Panc1 (cell line): ENCODE measurements around the gene EPHB1. TPM values are rescaled to one million over a fixed set of nuclear protein-coding genes. Genes with fewer than 3 reads are reported as not detected.

ENCODE experiments used
- ATAC-seq: fragments of 200-7000 bp; cut with Tn5 transposase; 2 replicates; pipeline ENCODE4 v1.9.1; 2020; ENCODE audit warnings: mild to moderate bottlenecking, moderate library complexity
- BruUV-seq: library from RNA; stranded (reverse); fragments of 400-500 nt; replicated peaks from 2 replicates; lab custom pipeline; 2021; lab: Mats Ljungman, UMichigan
- CTCF ChIA-PET: fragments of 300-600 bp; sonication (Branson Sonifier 250); formaldehyde crosslinking; loops from one replicate; lab custom pipeline; 2022; ENCODE audit warnings: antibody characterized with exemption; lab: Charles Lee
- POLR2A ChIA-PET: fragments of 300-600 bp; sonication (Branson Sonifier 250); formaldehyde crosslinking; loops from one replicate; lab custom pipeline; 2022; ENCODE audit warnings: antibody characterized with exemption; lab: Charles Lee
- DNase-seq: peaks from one replicate; pipeline ENCODE4 v3.0.0-alpha.2; 2010; ENCODE audit warnings: low read depth, low spot score
- H3K27ac ChIP-seq: 2 replicates; pipeline ENCODE4 v1.5.1; 2011; ENCODE audit warnings: mild to moderate bottlenecking, low read length, inconsistent platforms
- H3K27me3 ChIP-seq: fragments of 200-500 bp; sonication (Bioruptor generic); 2 replicates; pipeline ENCODE4 v1.6.0; 2014; ENCODE audit warnings: low read length, inconsistent platforms; ENCODE audit not compliant: control insufficient read depth, insufficient read depth
- H3K36me3 ChIP-seq: fragments of 200-500 bp; sonication (Bioruptor generic); 2 replicates; pipeline ENCODE4 v1.5.1; 2014; ENCODE audit warnings: inconsistent platforms, mild to moderate bottlenecking, low read length, moderate library complexity; ENCODE audit not compliant: control insufficient read depth, insufficient read depth
- H3K4me1 ChIP-seq: 2 replicates; pipeline ENCODE4 v1.5.1; 2011; ENCODE audit warnings: inconsistent platforms, mild to moderate bottlenecking, low read length, moderate library complexity; ENCODE audit not compliant: control insufficient read depth, insufficient read depth
- H3K4me3 ChIP-seq, 2 experiments: 2 replicates each; pipeline ENCODE4 v1.5.1; 2011 to 2012; ENCODE audit warnings: low read depth in 2 of 2, low read length in 2 of 2, mild to moderate bottlenecking in 2 of 2, inconsistent platforms in 1 of 2, moderate library complexity in 1 of 2
- H3K9me3 ChIP-seq: fragments of 200-500 bp; sonication (Bioruptor generic); 2 replicates; pipeline ENCODE4 v1.5.1; 2014; ENCODE audit warnings: low read depth, mild to moderate bottlenecking, inconsistent platforms, low read length, moderate library complexity; ENCODE audit not compliant: control insufficient read depth, insufficient read depth
- CTCF ChIP-seq: fragments of 450-650 bp; IDR thresholded peaks from 2 replicates; pipeline ENCODE4 v1.5.1; 2017; ENCODE audit warnings: mild to moderate bottlenecking
- POLR2AphosphoS5 ChIP-seq: IDR thresholded peaks from 2 replicates; pipeline ENCODE4 v1.6.1; 2012; ENCODE audit warnings: mild to moderate bottlenecking, low read depth, low read length, moderate library complexity
- REST ChIP-seq, 2 experiments: IDR thresholded peaks; 2 replicates each; pipeline ENCODE4 v1.6.1; 2011 to 2012; ENCODE audit warnings: low read depth in 2 of 2, control low read depth in 1 of 2, low read length in 1 of 2, mild to moderate bottlenecking in 1 of 2, moderate library complexity in 1 of 2; ENCODE audit not compliant: insufficient read depth in 1 of 2
- SIN3A ChIP-seq: IDR thresholded peaks from 2 replicates; pipeline ENCODE4 v1.6.1; 2012; ENCODE audit warnings: low read depth, mild to moderate bottlenecking, low read length, moderate library complexity, borderline replicate concordance; ENCODE audit not compliant: insufficient read depth
- TCF7L2 ChIP-seq: IDR thresholded peaks from 2 replicates; pipeline ENCODE4 v1.6.1; 2011; ENCODE audit warnings: mild to moderate bottlenecking, low read depth, low read length, inconsistent platforms
- in situ Hi-C: cut with HindIII; loops from 2 replicates; pipeline ENCODE4 v1.10.0; 2016; ENCODE audit warnings: low sequenced_read_pairs, low pct_unique_long_range_greater_than_20kb
- intact Hi-C: fragments of 100-400 bp; cut with micrococcal nuclease; formaldehyde crosslinking; loops from one replicate; pipeline ENCODE4 v1.10.0; 2022; ENCODE audit not compliant: unreplicated experiment
- total RNA-seq: library from RNA; stranded (reverse); gene quantifications from one replicate; pipeline ENCODE4 v1.2.1, GENCODE V29; 2021; ENCODE audit not compliant: unreplicated experiment

EPHB1 gene
- total RNA-seq, 1 experiment from 2014 or later = 0.46 TPM

GRCh38 chr3:135292162-135292561 is 497.1 kb downstream of the EPHB1 start:
- intact Hi-C loops = no loop called here
- H3K27ac ChIP-seq = no peak overlapping the region
- peaks cover 5% of the 10 kb centered on the region; the same call in 1 of the 2 replicates for H3K9me3 ChIP-seq
- no peak overlapping the region for H3K4me3 ChIP-seq
- DNase-seq (no peak), ATAC-seq (no peak)
- POLR2A ChIA-PET = no interaction called here
- TF ChIP-seq SIN3A (no peak), POLR2AphosphoS5 (no peak), CTCF (no peak), REST (IDR thresholded peaks at IDR 0.05; ENCODE audit: insufficient read depth in 1 of 2, low read depth in 2 of 2, low read length in 1 of 2) (no peak), TCF7L2 (no peak)
- H3K27me3 ChIP-seq = no peaks in the 10 kb centered on the region
- in situ Hi-C loops = no loop called here
- no peaks in the 10 kb centered on the region for H3K36me3 ChIP-seq
- no TSS peak for BruUV-seq
- CTCF ChIA-PET = no interaction called here
- no peaks in the 10 kb centered on the region for H3K4me1 ChIP-seq

- H3K4me1 ChIP-seq = no peaks in the 10 kb centered on the region
- no peak for TF ChIP-seq CTCF
- TF ChIP-seq TCF7L2 = no peak
- no peak for TF ChIP-seq POLR2AphosphoS5
- TF ChIP-seq REST (IDR thresholded peaks at IDR 0.05; ENCODE audit: insufficient read depth in 1 of 2, low read depth in 2 of 2, low read length in 1 of 2) = no peak
- TF ChIP-seq SIN3A = no peak
- intact Hi-C loops = no loop called here
- H3K27ac ChIP-seq = no peak overlapping the region
- no peak for DNase-seq
- ATAC-seq = no peak
- no peaks in the 10 kb centered on the region for H3K27me3 ChIP-seq
- no peaks in the 10 kb centered on the region for H3K9me3 ChIP-seq
- ChIA-PET POLR2A (no interaction called here), CTCF (no interaction called here)
- H3K36me3 ChIP-seq = no peaks in the 10 kb centered on the region
- BruUV-seq = no TSS peak
- H3K4me3 ChIP-seq = no peak overlapping the region
- in situ Hi-C loops = no loop called here
Measured at GRCh38 chr3:135301670-135302069, 506.6 kb downstream of the EPHB1 start.
